Fibroblast of skin of right quadriceps (primary cell): ENCODE data around the gene SRSF10.
A peak's percentile ranks its signal among the peaks of the same experiment; 100 is the strongest.
"Not testable (repeated sequence)": the region's sequence is repeated elsewhere in the genome, so short reads cannot be mapped to it uniquely, and the experiment has no call there.

ENCODE experiments used
- DNase-seq: peaks from one replicate; pipeline ENCODE4 v3.0.0-alpha.2; 2013

The SRSF10 gene

DNA sequence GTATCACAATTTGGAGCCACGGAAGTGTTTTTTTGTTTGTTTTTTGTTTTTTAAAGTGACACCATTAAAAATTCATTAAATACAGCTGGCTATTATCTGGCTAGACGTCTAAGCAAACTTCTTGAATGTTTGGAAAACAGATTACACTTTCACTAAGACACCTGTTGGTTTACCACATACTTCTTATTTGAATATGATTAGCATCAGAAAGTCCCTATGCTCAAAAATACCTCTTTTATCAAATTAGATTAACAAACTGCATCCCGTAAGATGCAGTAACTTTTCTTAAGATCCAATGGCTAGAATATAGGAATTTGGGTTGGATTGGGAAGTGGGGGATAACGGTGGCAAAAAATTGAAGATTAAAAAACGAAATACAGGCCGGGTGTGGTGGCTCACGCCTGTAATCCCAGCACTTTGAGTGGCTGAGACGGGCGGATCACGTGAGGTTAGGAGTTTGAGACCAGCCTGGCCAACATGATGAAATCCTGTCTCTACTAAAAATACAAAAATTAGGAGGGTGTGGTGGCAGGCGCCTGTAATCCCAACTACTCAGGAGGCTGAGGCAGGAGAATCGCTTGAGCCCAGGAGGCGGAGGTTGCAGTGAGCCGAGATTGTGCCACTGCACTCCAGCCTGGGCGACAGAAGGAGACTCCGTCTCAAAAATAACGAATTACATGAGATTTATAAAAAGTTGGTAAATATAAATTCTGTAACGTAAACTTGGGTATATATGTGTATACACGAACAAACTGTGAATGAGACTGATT is 21.9 kb downstream of the SRSF10 start:
- DNase-seq, result not testable (repeated sequence)

DNA sequence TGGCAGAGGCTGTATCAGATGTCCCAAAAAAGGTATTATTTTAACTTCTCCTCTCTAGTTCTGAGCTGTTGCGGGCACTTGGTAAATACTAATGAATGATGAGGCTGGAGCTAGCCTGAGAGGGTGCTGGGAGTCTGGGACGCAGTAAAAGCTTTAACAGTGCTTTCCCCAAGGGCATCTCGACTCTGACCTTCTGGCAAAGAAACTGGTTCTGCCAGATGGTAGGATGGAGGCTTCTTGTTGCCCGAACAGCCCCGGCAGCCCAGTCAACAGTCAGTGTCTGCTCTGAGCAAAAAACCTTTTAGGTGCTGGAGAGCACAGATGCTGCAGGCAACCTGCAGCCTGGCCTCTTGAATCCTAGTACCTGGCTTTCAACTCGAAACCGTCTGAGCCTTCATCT is 23.0 kb downstream of the SRSF10 start:
- DNase-seq, result no peak

DNA sequence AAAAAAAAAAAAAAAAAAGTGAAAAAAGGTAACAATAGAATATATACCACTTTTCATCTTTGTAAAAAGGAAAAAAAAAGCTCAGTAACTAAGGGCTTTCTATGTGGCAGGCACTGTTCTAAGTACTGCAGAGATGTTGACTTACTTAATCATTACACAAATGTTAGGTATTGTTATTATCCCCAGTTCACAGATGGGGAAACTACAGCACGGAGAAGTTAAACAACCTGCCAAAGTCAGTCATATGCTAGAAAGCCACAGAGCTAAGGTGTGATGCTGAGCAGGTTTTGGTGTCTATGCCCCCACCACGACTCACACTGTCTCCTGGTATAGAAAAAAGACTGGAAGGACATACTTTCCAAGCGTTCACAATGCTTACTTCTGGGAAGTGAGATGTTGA is 27.1 kb downstream of the SRSF10 start:
- no peak for DNase-seq

DNA sequence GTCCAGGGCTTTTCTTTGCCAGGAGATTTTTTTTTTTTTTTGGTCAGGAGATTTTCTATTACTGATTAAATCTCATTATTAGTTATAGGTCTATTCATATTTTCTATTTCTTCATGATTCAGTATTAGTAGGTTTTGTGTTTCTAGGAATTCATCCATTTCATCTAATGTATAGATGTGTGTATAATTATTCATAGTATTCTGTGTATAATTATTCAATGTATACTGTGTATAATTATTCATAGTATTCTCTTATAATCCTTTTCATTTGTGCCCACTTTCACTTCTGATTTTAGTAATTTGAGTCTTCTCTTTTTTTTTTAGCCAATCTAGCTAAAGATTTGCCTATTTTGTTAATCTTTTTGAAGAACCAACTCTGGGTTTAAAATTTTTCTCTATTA is 32.8 kb downstream of the SRSF10 start:
- no peak for DNase-seq

DNA sequence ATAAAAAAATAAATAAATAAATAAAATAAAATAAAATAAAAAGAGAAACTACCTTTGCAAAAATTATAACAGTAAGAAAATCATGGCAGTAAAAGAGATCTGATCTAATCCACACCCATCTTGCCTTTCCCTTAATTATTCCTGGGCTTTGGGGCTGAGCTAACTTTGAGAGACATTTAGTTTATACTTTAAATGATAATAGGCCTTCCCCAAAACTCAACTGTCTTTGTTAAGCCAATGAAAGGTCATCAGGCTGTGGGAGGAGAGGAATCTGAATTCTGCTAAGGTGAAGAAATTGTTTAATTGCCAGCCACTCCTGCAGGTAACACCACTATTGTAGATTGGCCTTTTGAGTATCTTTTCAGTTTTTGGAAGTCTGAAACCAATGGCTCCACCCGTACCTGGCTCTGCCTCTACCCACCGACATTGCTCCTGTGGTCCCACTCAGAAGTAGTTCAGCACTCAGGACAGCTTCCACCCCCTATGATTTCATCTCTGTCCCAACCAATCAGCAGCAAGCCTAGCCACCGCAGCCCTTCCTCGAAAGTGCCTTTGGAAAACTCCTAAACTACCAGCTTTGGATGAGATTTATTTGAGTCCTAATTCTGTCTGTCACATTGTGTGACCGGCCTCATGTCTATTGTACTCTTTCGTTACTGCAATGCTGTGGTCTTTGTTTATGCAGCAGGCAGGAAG is 43.5 kb downstream of the SRSF10 start:
- DNase-seq, result peak; percentile 17

DNA sequence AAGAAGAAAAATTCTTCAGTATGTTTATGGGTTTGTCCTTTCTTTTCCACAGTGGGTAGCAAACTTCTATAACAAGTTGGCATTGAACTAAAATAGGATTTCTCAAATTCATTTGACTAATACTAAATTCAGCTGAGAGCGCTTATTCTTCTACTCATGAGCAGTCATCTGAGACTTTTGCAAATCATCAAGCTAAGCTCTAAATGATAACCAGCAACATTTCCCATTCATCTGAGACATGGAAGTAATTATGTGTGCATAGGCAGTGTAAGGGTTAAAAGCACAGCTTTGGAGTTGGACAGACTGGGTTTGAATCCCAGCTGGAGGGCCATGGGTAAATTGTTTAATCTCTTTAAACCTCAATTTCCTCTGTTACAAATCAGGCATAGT is 48.6 kb downstream of the SRSF10 start:
- no peak for DNase-seq

DNA sequence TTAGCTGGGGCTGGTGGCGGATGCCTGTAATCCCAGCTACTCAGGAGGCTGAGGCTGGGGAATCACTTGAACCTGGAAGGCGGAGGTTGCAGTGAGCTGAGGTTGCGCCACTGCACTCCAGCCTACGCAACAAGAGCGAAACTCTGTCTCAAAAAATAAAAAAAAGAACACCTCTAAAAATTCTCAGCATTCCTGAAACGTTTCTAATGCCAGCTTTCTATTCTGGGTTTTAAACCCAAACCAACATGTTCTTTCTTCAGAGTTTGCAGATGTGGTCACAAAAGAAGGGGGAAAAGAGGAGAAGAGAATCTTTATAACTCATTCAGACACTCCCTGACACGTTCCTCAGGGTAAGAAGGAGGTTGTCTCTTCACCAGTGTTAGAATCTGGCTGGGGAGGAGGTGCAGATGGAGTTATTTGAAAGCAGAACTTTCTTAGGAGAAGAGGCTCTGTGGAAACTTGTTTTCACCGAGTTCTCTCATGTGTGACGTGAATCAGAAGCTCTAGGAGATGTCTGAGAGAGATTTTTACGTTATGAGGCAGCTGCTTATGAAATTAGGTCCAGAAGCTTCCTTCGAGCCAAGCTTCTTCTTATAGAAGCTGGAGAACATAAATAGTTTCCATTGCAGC is 49.2 kb downstream of the SRSF10 start:
- peak; percentile 72 for DNase-seq

DNA sequence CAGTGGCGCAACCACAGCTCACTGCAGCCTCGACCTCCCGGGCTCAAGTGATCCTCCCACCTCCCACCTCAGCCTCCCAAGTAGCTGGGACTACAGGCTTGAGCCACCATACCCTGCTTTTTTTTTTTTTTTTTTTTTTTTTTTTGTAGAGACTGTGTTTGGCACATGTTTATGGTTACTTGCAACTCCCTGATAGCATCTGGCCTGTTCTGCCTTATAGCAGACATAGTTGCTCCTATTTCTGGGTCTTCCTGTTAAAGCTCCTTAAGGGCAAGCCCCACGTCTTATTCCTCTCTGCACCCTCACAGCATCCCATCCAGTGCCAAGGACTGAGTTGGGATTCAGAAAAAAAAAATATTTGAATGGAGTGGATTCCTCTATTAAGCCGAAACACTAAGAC is 49.9 kb downstream of the SRSF10 start:
- DNase-seq, result no peak

DNA sequence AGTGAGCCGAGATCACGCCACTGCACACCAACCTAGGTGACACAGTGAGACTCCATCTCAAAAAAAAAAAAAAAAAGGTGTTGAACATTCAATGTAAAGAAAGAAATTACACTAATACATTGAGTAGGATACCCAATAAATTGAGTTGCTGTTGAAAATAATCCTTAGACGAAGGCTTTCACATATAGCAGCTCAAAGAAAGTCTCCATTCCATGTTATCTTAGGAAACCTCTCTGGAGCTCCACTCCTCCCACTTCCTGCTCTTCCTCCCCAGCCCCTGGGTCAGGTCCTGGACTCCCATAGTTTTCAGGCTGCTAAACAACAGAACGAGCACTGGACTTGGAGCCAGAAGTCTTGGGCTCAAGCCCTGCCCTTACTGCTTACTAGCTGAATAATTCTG is 51.3 kb downstream of the SRSF10 start:
- no peak for DNase-seq

DNA sequence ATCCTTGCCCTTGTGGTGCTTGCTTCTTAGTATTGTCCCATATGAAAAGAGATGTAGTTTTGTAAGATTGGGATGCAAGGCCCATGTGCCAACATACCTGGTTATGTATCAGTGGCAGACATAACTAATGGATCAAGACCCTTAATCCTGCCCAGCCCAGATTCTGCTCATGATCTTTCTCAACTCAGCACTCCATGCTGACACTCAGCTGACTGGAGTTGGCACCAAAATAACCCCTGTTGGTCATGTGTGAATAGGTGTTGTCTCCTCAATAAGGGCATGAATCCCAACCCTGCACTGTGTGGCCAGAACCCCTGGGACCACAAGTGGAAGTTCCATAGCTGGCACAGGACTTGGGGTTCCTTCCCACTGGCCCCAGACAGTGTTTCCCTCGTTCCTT is 53.0 kb downstream of the SRSF10 start:
- no peak for DNase-seq

DNA sequence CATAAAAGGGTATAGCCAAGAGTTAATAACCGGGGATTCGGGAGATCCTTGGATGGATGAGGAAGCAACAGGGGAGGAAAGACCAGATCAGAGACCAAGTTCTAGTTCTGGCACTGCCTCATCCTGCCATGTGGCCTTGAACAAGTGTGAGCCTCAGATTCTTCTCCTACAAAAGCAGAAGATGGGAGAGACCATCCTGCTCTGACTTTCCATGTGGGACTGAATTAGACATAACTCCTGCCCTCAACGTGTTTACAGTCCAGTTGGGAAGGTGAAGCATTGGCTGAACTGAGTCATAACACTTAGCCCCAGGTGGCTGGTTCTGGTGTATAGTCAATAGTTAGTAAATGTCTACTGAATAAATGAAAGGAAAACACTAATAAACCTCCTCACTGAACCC is 54.8 kb downstream of the SRSF10 start:
- no peak for DNase-seq

DNA sequence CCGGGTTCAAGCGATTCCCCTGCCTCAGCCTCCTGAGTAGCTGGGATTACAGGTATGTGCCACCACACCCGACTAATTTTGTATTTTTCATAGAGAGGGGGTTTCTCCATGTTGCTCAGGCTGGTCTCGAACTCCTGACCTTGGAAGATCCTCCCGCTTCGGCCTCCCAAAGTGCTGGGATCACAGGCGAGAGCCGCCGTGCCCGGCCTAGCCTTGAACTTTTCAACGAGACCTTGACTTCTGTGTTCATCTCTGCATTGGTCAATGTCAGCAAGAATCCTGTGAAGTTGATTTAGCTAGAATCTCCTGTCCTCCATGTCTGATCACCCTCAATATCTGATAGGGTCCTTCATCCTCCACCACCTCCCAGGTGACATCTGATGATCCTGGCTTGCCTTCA is 55.5 kb downstream of the SRSF10 start:
- DNase-seq, result no peak

DNA sequence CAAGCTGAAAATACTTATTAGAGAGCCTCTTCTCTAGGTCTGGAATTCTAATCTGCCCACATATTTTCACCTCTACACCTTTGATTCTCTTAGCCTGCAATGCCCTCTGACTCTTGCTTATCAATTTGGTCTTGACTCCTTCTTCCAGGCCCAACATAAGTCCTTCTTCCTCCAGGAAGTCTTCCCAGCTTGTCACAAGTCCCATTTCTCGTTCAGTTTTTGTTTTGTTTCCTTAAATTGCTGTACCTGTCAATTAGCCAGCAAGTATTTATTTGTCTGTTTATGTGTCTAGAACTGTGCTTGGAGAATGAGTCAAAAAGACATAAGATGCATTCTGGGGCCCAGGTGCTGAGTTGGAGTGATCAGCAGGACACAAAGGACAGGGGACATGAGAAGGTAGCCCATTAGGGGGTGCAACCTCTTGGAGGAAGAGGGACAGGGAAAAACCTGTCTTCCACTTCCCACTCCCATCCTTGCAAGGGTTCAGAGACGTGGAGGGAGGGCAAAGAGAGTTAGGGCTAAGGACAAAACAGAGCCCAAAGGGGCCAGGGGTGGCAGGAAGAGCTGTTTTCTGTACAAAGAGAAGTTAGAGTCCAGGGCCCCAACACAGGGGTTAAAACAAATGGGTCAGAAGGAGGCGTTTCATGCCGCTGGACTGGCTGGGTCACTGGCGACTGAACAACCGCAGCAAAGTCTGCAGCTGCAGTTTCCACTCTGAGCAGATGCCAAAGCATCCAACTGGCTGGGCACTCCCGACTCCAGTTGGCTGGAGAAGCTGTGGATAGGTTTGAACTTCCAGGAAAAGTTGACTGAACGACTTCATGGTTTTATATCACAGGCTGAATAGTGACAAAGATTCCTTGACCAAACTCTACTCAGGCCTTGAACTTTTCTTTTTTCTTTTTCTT is 56.3 kb downstream of the SRSF10 start:
- DNase-seq, result no peak

DNA sequence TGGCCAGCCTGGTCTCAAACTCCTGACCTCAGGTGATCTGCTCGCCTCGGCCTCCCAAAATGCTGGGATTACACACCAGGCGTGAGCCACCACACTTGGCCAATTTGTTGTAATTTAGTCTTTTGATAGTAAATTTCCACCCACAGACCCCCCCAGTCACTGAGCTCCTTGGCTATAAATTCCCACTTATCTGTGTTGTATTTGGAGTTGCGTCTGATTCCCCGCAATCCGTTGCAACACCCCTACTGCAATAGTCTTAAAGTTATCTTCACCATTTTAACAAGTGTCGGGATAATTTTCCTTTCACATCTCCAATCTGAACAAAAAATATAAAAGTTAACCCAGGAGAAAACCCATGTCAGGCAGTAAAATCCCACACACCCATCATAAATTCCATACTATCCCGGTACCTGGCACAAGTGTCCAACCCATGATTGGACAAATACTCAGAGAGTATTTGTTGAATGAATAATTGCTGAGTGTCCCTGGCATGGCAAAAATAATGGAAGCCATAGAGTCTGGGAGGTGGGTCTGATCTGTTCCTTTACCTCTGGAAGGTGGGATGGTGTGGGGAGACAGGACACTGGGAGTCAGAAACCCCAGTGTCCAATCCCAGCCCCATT is 57.7 kb downstream of the SRSF10 start:
- DNase-seq, result no peak

DNA sequence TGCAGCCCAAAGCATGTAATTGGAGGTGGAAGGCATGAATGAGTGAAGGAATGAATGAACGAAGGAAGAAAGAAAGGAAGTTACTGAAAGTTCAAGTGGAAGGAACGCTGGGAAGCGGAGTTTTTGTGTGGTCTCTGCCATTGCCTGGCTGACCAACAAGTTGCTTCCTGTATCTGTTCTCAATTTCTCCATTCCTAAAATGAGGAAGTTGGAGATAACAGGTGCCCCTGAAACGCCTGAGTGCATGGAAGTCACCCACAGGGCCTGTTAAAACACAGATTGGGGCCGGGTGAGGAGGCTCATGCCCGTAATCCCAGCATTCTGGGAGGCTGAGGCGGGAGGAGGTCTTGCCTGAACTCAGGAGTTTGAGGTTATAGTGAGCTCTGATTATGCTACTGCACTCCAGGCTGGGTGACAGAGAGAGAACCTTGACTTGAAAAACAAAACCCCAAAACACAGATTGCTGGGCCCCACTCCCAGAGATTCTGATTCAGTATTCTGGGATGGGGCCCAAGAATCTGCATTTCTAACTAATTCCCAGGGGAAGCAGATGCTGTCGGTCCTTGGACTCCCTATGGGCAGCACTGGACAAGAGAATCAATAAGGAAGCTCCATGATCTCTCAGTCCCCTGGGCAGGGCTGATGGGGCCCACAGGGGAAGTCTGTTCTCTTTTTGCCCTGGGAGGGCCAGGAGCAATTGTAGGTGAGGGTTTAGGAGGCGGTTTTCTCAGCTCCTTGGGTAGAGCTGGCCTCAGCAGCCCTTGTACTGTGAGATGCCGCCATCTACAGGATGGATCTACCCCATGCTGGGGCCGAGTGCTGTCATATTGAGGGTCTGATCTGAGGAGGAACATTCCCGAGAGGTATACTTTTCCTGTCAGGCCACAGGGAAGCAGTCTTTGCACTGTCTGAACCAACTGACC is 63.7 kb downstream of the SRSF10 start:
- DNase-seq, result peak; percentile 48

DNA sequence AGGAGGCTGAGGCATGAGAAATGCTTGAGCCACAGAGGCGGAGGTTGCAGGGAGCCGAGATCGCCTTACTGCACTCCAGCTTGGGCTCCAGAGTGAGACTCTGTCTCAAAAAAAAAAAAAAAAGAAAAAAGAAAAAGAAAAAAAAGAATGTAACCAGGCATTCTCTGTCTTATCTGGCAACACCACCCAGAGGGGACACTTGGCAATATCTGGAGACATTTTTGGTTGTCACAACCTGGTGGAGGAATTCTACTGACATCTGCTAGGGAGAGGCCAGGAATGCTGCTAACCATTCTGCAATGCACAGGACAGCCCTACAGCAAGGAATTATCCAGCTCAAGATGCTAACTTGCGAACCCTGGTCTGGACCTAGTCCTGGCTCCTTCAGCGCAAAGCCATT is 64.7 kb downstream of the SRSF10 start:
- DNase-seq, result no peak

DNA sequence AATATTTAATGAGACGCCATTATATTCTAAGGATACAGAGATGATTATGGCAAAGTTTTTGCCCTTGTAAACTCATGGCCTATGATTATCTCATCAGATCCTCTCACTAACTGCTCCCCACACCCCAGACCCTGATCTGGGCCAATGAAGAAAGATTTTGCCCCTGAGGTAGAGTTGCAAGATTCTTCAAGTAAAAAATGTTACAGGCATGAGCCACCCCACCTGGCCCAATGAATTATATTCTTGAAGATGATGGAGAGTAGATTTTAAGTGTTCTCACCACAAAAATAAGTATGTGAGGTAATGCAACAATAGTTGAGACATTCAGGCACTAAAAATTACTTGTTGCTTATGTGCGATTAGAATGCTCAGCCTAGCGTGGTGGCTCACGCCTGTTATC is 65.2 kb downstream of the SRSF10 start:
- no peak for DNase-seq
